H9 (cell line): ENCODE measurements around the gene STK11IP. TPM values are rescaled to one million over a fixed set of nuclear protein-coding genes. Genes with fewer than 3 reads are reported as not detected.

Experiments used
- DNase-seq: peaks from one replicate; pipeline ENCODE4 v3.0.0-alpha.2; 2017
- H2AFZ ChIP-seq: one replicate; pipeline ENCODE4 v1.6.1; 2013; ENCODE audit warnings: mild to moderate bottlenecking, low read length, control low read depth, moderate library complexity
- H2AK5ac ChIP-seq: 2 replicates; pipeline ENCODE4 v1.6.1; 2013; ENCODE audit warnings: low read length, control low read depth, mixed read lengths; ENCODE audit not compliant: insufficient read length
- H2BK120ac ChIP-seq: one replicate; pipeline ENCODE4 v1.6.1; 2013; ENCODE audit warnings: low read depth, mild to moderate bottlenecking, low read length, control low read depth, inconsistent platforms; ENCODE audit not compliant: poor library complexity, severe bottlenecking
- H2BK12ac ChIP-seq: 2 replicates; pipeline ENCODE4 v1.6.1; 2013; ENCODE audit warnings: low read length, control low read depth, mixed read lengths, low read depth; ENCODE audit not compliant: insufficient read length
- H2BK15ac ChIP-seq: 2 replicates; pipeline ENCODE4 v1.6.1; 2013; ENCODE audit warnings: low read depth, low read length, control low read depth
- H2BK20ac ChIP-seq: one replicate; pipeline ENCODE4 v1.6.1; 2013; ENCODE audit warnings: low read depth, mild to moderate bottlenecking, low read length, control low read depth, inconsistent platforms; ENCODE audit not compliant: poor library complexity, severe bottlenecking
- H2BK5ac ChIP-seq: 2 replicates; pipeline ENCODE4 v1.6.1; 2013; ENCODE audit warnings: low read length, control low read depth, mixed read lengths; ENCODE audit not compliant: insufficient read length
- H3K14ac ChIP-seq: 2 replicates; pipeline ENCODE4 v1.6.1; 2013; ENCODE audit warnings: low read length, control low read depth; ENCODE audit not compliant: insufficient read depth
- H3K18ac ChIP-seq: 2 replicates; pipeline ENCODE4 v1.6.1; 2013; ENCODE audit warnings: low read depth, mild to moderate bottlenecking, mixed read lengths, low read length, control low read depth; ENCODE audit not compliant: insufficient read length
- H3K23ac ChIP-seq: 2 replicates; pipeline ENCODE4 v1.6.1; 2013; ENCODE audit warnings: low read length, control low read depth, mixed read lengths, low read depth; ENCODE audit not compliant: insufficient read length
- H3K23me2 ChIP-seq: 2 replicates; pipeline ENCODE4 v1.6.1; 2013; ENCODE audit warnings: low read depth, mild to moderate bottlenecking, mixed read lengths, low read length, control low read depth; ENCODE audit not compliant: insufficient read length, poor library complexity, severe bottlenecking
- H3K27ac ChIP-seq: 2 replicates; pipeline ENCODE4 v1.5.1; 2013; ENCODE audit warnings: low read length, control low read depth, mixed read lengths, low read depth; ENCODE audit not compliant: insufficient read length
- H3K27me3 ChIP-seq: 2 replicates; pipeline ENCODE4 v1.6.1; 2013; ENCODE audit warnings: low read length, control low read depth, inconsistent platforms; ENCODE audit not compliant: insufficient read depth
- H3K4ac ChIP-seq: 2 replicates; pipeline ENCODE4 v1.6.1; 2013; ENCODE audit warnings: low read depth, mild to moderate bottlenecking, control low read depth, inconsistent platforms, low read length, moderate library complexity
- H3K4me1 ChIP-seq: 2 replicates; pipeline ENCODE4 v1.6.1; 2013; ENCODE audit warnings: low read length, control low read depth, inconsistent platforms; ENCODE audit not compliant: insufficient read depth
- H3K4me2 ChIP-seq: 2 replicates; pipeline ENCODE4 v1.6.1; 2013; ENCODE audit warnings: low read length, control low read depth, mixed read lengths; ENCODE audit not compliant: insufficient read length, insufficient read depth
- H3K56ac ChIP-seq: 2 replicates; pipeline ENCODE4 v1.6.1; 2013; ENCODE audit warnings: low read depth, mild to moderate bottlenecking, mixed read lengths, low read length, control low read depth; ENCODE audit not compliant: insufficient read length
- H3K79me1 ChIP-seq: 2 replicates; pipeline ENCODE4 v1.6.1; 2013; ENCODE audit warnings: low read depth, mild to moderate bottlenecking, moderate library complexity, low read length, control low read depth, inconsistent platforms; ENCODE audit not compliant: insufficient read depth, poor library complexity, severe bottlenecking
- H3K79me2 ChIP-seq: 2 replicates; pipeline ENCODE4 v1.6.1; 2013; ENCODE audit warnings: low read length, control low read depth, inconsistent platforms; ENCODE audit not compliant: insufficient read depth
- H3K9ac ChIP-seq: 2 replicates; pipeline ENCODE4 v1.6.1; 2013; ENCODE audit warnings: low read length, control low read depth, mixed read lengths; ENCODE audit not compliant: insufficient read length; ENCODE audit errors: extremely low read depth
- H3K9me3 ChIP-seq: one replicate; pipeline ENCODE4 v1.6.1; 2013; ENCODE audit warnings: low read depth, low read length, inconsistent platforms; ENCODE audit not compliant: control insufficient read depth
- H3T11ph ChIP-seq: one replicate; pipeline ENCODE4 v1.6.1; 2013; ENCODE audit warnings: mild to moderate bottlenecking, low read length, control low read depth, inconsistent platforms
- H4K20me1 ChIP-seq: one replicate; pipeline ENCODE4 v1.6.1; 2013; ENCODE audit not compliant: control insufficient read depth, insufficient read length, insufficient read depth
- H4K5ac ChIP-seq: 2 replicates; pipeline ENCODE4 v1.6.1; 2013; ENCODE audit warnings: low read depth, mild to moderate bottlenecking, mixed read lengths, low read length, control low read depth; ENCODE audit not compliant: insufficient read length
- H4K8ac ChIP-seq: replicated peaks from 2 replicates; pipeline ENCODE4 v1.6.1; 2013; ENCODE audit warnings: low read length, control low read depth, mixed read lengths, low read depth; ENCODE audit not compliant: insufficient read length
- H4K91ac ChIP-seq: 2 replicates; pipeline ENCODE4 v1.6.1; 2013; ENCODE audit warnings: low read depth, mild to moderate bottlenecking, moderate library complexity, mixed read lengths, low read length, control low read depth; ENCODE audit not compliant: insufficient read length
- H3K27ac Mint-ChIP-seq, 3 experiments: 2 replicates in 2 of 3; 3 replicates in 1 of 3; pipeline ENCODE4 v1.8.0; 2020 to 2021; ENCODE audit warnings: mixed read lengths in 3 of 3, mild to moderate bottlenecking in 1 of 3, moderate library complexity in 1 of 3
- H3K27me3 Mint-ChIP-seq: 2 replicates; pipeline ENCODE4 v1.8.0; 2021; ENCODE audit warnings: low read depth, mild to moderate bottlenecking, moderate library complexity, mixed read lengths
- H3K36me3 Mint-ChIP-seq, 3 experiments: 2 replicates in 2 of 3; 3 replicates in 1 of 3; pipeline ENCODE4 v1.8.0; 2020 to 2021; ENCODE audit warnings: low read depth in 3 of 3, mixed read lengths in 3 of 3; ENCODE audit not compliant: insufficient read depth in 1 of 3
- H3K4me1 Mint-ChIP-seq, 2 experiments: 2 replicates each; pipeline ENCODE4 v1.8.0; 2020; ENCODE audit warnings: mixed read lengths in 2 of 2
- H3K4me3 Mint-ChIP-seq, 2 experiments: 2 replicates in 1 of 2; 3 replicates in 1 of 2; pipeline ENCODE4 v1.8.0; 2020 to 2021; ENCODE audit warnings: mild to moderate bottlenecking in 2 of 2, mixed read lengths in 2 of 2, moderate library complexity in 1 of 2
- H3K9me3 Mint-ChIP-seq, 2 experiments: 2 replicates in 1 of 2; 3 replicates in 1 of 2; pipeline ENCODE4 v1.8.0; 2020; ENCODE audit warnings: mild to moderate bottlenecking in 2 of 2, mixed read lengths in 2 of 2, moderate library complexity in 1 of 2
- CTCF ChIP-seq: fragments of 200-600 bp; sonication (generic); conservative IDR thresholded peaks from 3 replicates; pipeline ENCODE4 v1.8.0; 2021; ENCODE audit warnings: antibody characterized with exemption, mild to moderate bottlenecking
- WGBS: extraction: QIAGEN DNeasy Blood & Tissue Kit; methylation state at CpG from one replicate; pipeline ENCODE4 v1.1.7; 2013; ENCODE audit warnings: missing lambda C conversion rate, low lambda C conversion rate, mixed read lengths; ENCODE audit not compliant: insufficient read length; ENCODE audit errors: extremely low coverage; 5-methylcytosine and 5-hydroxymethylcytosine counted together
- total RNA-seq: library from RNA; stranded (reverse); gene quantifications from 2 replicates; pipeline ENCODE4 v1.2.1, GENCODE V29; 2021

Gene STK11IP
- total RNA-seq, 1 experiment from 2014 or later = 31.1 TPM

- no peak overlapping the region for H3K18ac ChIP-seq
- Mint-ChIP-seq H3K36me3 (peaks cover 0 to 8% (median 0%) of the 10 kb centered on the region in 3 experiments; a peak in 1 of 7 replicates), H3K4me3 (no peak overlapping the region), H3K27ac (peak overlapping the region in 2 of 3 experiments; percentile 47 to 50; a peak in 2 of 7 replicates), H3K27me3 (peaks cover 14% of the 10 kb centered on the region), H3K4me1 (peaks cover 25 to 35% of the 10 kb centered on the region in 2 experiments), H3K9me3 (no peaks in the 10 kb centered on the region)
- H3K4ac ChIP-seq = no peak overlapping the region
- H2BK12ac ChIP-seq = peak overlapping the region; percentile 25
- TF ChIP-seq CTCF = peak; percentile 34; the same call in 2 of the 3 replicates
- no peak overlapping the region for H3T11ph ChIP-seq
- no peaks in the 10 kb centered on the region for H4K20me1 ChIP-seq
- no peak overlapping the region for H3K14ac ChIP-seq
- H3K4me2 ChIP-seq = no peak overlapping the region
- WGBS = no CpG with 5 or more reads among the region's 12 CpGs
- DNase-seq = peak; percentile 53
- H3K56ac ChIP-seq = no peak overlapping the region
- H3K27ac ChIP-seq = no peak overlapping the region
- H2BK5ac ChIP-seq = no peak overlapping the region
- no peak overlapping the region for H4K91ac ChIP-seq
- no peak overlapping the region for H2BK20ac ChIP-seq
- peaks cover 2% of the 10 kb centered on the region; the same call in 1 of the 2 replicates for H3K4me1 ChIP-seq
- no peak overlapping the region for H2AK5ac ChIP-seq
- peaks cover 3% of the 10 kb centered on the region for H3K23me2 ChIP-seq
- H3K9ac ChIP-seq = no peak overlapping the region
- no peaks in the 10 kb centered on the region; the same call in 1 of the 2 replicates for H3K27me3 ChIP-seq
- no peak overlapping the region for H3K23ac ChIP-seq
- H3K9me3 ChIP-seq = no peaks in the 10 kb centered on the region
- H4K5ac ChIP-seq = no peak overlapping the region
- H2BK15ac ChIP-seq = no peak overlapping the region
- H4K8ac ChIP-seq = no peak overlapping the region
- H3K79me2 ChIP-seq = no peaks in the 10 kb centered on the region
- no peak overlapping the region for H2AFZ ChIP-seq
- no peak overlapping the region for H2BK120ac ChIP-seq
- no peaks in the 10 kb centered on the region for H3K79me1 ChIP-seq
Measured at GRCh38 chr2:219645631-219646527, 48.2 kb downstream of the STK11IP start.
